Vagina (tissue), 2 donors: ENCODE data around the gene RTBDN. TPM values are rescaled to one million over a fixed set of nuclear protein-coding genes. Genes with fewer than 3 reads are reported as not detected.

ENCODE experiments used
- DNase-seq, 2 donors: peaks; one replicate each; pipeline ENCODE4 v3.0.0-alpha.2; 2017; ENCODE audit errors: extremely low spot score in 2 of 2
- H3K27ac ChIP-seq: fragments of 200-600 bp; sonication (generic); one replicate; pipeline ENCODE4 v1.5.1; 2019
- H3K27me3 ChIP-seq: fragments of 200-600 bp; sonication (generic); one replicate; pipeline ENCODE4 v1.5.1; 2019
- H3K36me3 ChIP-seq, 2 donors: fragments of 200-600 bp; sonication (generic); one replicate each; pipeline ENCODE4 v1.5.1; 2017 to 2019
- H3K4me1 ChIP-seq: fragments of 200-600 bp; sonication (generic); one replicate; pipeline ENCODE4 v1.5.1; 2019
- H3K4me3 ChIP-seq, 2 donors: fragments of 200-600 bp; sonication (generic); 1 replicate in 1 of 2; 2 replicates in 1 of 2; pipeline ENCODE4 v1.5.1; 2016 to 2019
- H3K9me3 ChIP-seq: fragments of 200-600 bp; sonication (generic); one replicate; pipeline ENCODE4 v1.5.1; 2019
- POLR2A ChIP-seq, 2 donors: fragments of 450-650 bp; IDR thresholded peaks; one replicate each; pipeline ENCODE4 v1.6.1; 2017; ENCODE audit warnings: antibody characterized with exemption in 2 of 2, mild to moderate bottlenecking in 2 of 2, moderate library complexity in 2 of 2
- POLR2AphosphoS5 ChIP-seq, 2 donors: sonication (generic); formaldehyde crosslinking; IDR thresholded peaks; one replicate each; pipeline ENCODE4 v1.9.0; 2017; ENCODE audit warnings: antibody characterized with exemption in 2 of 2, mild to moderate bottlenecking in 2 of 2, low read depth in 1 of 2; ENCODE audit not compliant: insufficient read depth in 1 of 2
- intact Hi-C: fragments of 100-400 bp; cut with DNase I; formaldehyde crosslinking; loops from one replicate; pipeline ENCODE4 v1.15.1; 2023
- total RNA-seq: library from RNA; depleted of rRNA; stranded (reverse); fragments of >200 nt; gene quantifications from one replicate; pipeline ENCODE4 v1.2.3, GENCODE V29; 2016
- TF ChIP-seq, protein P1 (sequence below), 3 experiments: fragments of 450-650 bp in 2 of 3; fragments of 200-600 bp in 1 of 3; sonication (generic) in 1 of 3; IDR thresholded peaks; one replicate each; pipeline ENCODE4 v1.5.1; 2017 to 2019; ENCODE audit warnings: antibody characterized with exemption in 3 of 3, mild to moderate bottlenecking in 2 of 3, moderate library complexity in 2 of 3

The RTBDN gene
- total RNA-seq, 1 donor from 2014 or later, result 8.8 TPM

DNA sequence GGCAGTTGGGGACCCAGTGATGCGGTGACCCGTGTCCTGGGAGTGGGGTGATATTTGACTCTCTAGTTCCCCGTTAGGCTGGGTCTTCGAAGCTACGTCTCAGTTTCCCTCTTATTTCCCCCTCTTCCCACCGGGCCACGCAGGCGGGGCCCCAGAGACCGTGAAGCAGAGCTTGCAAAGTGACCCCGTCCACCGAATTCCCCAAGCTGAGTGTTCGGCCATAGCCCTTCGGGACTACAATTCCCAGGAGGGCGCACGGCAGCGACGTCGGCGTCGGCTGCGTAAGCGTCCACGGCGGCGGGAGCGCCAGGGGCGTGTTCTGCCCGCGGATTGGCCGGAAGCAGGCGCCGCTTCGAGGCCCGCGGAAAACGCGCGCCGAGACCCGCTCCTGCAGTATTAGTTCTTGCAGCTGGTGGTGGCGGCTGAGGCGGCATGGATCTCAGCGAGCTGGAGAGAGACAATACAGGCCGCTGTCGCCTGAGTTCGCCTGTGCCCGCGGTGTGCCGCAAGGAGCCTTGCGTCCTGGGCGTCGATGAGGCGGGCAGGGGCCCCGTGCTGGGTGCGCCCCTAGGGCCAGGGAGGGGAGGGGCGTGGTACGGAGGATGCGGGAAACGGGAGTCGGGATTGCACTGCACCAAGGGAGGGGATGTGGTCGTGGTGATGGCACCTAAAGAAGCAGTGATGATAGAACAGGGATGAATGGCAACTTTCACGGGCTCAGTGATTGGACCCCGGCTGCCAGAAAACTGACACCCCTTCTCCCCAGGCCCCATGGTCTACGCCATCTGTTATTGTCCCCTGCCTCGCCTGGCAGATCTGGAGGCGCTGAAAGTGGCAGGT lies 27.9 kb downstream of the RTBDN start, which contains the start of gene RNASEH2A:
TSS of gene RNASEH2A (plus strand) at position 343 of the 840 bp plus-strand sequence. CDS start at position 433, 90 bp downstream.
- Histone ChIP-seq H3K4me1 (peaks cover 20% of the 10 kb centered on the region), H3K9me3 (no peaks in the 10 kb centered on the region), H3K36me3 (peaks cover 0 to 12% of the 10 kb centered on the region in 2 donors), H3K4me3 (peak within 1 kb of the TSS; percentile 65 to 66), H3K27me3 (no peaks in the 10 kb centered on the region), H3K27ac (peak within 1 kb of the TSS; percentile 64)
- DNase-seq, result peak in 1 of 2 donors; percentile 87
- peak; percentile 72 to 79 for TF ChIP-seq POLR2AphosphoS5 (IDR thresholded peaks at IDR 0.05; ENCODE audit: insufficient read depth in 1 of 2, low read depth in 1 of 2)
- no peak for TF ChIP-seq POLR2A (IDR thresholded peaks at IDR 0.05)
- intact Hi-C loops, result no loop called here

DNA sequence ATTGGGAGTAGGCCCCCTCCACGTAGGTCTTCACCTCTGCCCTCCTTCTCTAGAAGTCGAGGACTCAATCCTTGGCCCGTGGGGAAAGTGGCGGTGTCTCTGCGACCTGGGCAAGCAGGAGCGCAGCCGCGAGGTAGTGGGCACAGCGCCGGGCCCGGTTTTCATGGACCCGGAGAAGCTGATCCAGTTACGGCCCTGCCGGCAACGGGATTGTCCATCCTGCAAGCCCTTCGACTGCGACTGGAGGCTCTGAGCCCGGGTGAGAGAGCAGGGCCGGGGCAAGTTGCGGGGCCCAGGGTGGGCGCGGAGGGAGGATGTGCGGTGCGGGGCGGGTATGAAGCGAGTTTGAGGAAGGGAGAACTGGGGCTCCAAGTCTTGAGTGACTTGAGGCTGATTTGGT lies 30.3 kb downstream of the RTBDN start:
- peaks cover 0 to 12% of the 10 kb centered on the region in 2 donors for H3K36me3 ChIP-seq
- H3K27me3 ChIP-seq, result no peaks in the 10 kb centered on the region
- no peak for TF ChIP-seq POLR2A (IDR thresholded peaks at IDR 0.05)
- TF ChIP-seq, protein P1, sequence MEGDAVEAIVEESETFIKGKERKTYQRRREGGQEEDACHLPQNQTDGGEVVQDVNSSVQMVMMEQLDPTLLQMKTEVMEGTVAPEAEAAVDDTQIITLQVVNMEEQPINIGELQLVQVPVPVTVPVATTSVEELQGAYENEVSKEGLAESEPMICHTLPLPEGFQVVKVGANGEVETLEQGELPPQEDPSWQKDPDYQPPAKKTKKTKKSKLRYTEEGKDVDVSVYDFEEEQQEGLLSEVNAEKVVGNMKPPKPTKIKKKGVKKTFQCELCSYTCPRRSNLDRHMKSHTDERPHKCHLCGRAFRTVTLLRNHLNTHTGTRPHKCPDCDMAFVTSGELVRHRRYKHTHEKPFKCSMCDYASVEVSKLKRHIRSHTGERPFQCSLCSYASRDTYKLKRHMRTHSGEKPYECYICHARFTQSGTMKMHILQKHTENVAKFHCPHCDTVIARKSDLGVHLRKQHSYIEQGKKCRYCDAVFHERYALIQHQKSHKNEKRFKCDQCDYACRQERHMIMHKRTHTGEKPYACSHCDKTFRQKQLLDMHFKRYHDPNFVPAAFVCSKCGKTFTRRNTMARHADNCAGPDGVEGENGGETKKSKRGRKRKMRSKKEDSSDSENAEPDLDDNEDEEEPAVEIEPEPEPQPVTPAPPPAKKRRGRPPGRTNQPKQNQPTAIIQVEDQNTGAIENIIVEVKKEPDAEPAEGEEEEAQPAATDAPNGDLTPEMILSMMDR (IDR thresholded peaks at IDR 0.05), result no peak
- no peak for TF ChIP-seq POLR2AphosphoS5 (IDR thresholded peaks at IDR 0.05; ENCODE audit: insufficient read depth in 1 of 2, low read depth in 1 of 2)
- H3K9me3 ChIP-seq, result no peaks in the 10 kb centered on the region
- H3K27ac ChIP-seq, result no peak overlapping the region
- intact Hi-C loops, result loop anchor here (5.0 kb wide), 1 partner anchor 37 kb away; no protein-coding TSS in a partner anchor
- DNase-seq, result no peak
- peaks cover 38% of the 10 kb centered on the region for H3K4me1 ChIP-seq
- no peak overlapping the region for H3K4me3 ChIP-seq

DNA sequence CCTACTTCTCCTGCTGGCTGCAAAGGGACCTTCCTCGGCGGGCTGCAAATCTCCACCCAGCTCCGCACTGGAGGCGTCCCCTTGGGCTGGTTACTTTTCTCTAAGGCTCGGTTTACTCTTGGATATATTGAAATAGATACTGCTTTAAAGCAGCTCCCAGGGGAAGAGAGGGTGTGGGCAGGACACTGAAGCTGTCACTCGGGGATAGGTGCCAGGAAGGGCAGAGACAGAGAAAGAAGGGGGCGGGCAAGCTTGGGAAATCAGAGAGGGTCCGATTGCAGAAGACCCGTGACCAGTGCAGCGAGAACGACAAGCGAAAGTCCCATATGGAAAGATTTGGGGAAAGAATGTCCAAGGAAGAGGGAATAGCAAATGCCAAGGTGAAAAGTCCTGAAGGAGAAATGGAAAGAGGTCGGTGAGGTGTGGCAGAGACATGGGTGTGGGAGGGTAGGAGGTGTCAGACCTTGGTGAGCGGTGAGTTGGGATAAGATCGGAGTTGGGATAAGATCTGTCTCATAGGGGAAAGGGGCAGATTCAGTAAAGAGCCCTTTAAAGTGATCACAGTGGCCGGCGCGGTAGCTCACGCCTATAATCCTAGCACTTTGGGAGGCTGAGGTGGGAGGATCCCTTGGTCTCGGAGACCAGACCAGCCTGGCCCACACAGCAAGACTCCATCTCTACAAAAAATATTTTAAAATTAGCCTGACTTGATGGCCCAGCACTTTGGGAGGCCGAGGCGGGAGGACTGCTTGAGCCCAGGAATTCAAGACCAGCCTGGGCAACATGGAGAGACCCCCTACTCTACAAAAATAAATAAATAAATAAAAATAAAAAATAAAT lies 31.9 kb downstream of the RTBDN start:
- Histone ChIP-seq H3K9me3 (no peaks in the 10 kb centered on the region), H3K4me1 (peaks cover 38% of the 10 kb centered on the region), H3K27ac (peak overlapping the region; percentile 78), H3K4me3 (peak overlapping the region; percentile 70 to 93), H3K36me3 (peaks cover 0 to 16% of the 10 kb centered on the region in 2 donors), H3K27me3 (no peaks in the 10 kb centered on the region)
- DNase-seq, result no peak
- intact Hi-C loops, result loop anchor here (5.0 kb wide), 1 partner anchor 35 kb away; no protein-coding TSS in a partner anchor
- TF ChIP-seq POLR2A (IDR thresholded peaks at IDR 0.05), result no peak
- TF ChIP-seq, protein P1 (IDR thresholded peaks at IDR 0.05), result no peak
- TF ChIP-seq POLR2AphosphoS5 (IDR thresholded peaks at IDR 0.05; ENCODE audit: insufficient read depth in 1 of 2, low read depth in 1 of 2), result no peak

DNA sequence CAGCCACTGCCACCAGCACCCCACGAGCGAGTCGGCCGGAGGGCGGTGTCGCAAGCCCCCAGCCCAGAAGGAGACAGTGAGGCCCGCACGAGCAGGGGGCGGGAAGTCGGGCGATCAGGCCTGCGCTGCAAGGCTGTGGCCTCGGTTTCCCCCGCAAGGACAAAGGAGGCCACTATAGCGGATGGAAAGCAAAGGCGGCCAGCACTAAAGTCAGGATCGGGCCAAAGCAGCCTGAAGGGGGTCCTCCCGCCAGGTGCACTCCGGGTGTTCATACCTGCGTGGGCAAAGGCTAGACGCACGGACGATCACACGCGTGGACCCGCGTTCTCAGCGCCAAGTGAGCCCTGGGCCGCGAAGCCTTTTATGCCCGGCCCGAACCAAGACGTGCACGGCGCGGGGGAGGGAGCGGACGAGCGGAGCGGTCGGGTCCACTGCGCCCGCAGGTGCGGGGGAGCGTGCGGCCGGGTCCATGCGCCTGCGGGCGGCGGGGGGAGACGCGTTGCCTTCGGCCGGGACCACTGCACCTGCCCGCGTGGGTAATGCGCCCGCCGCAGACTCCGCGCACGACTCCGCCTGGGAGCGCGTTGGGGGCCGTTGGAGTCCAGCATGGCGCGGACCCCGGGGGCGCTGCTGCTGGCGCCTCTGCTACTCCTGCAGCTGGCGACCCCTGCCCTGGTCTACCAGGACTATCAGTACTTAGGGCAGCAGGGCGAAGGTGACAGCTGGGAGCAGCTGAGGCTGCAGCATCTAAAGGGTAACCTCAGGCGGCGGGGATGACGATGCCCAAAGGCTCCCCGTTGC lies 32.7 kb downstream of the RTBDN start, which contains the start of the genes PRDX2 and THSD8:
TSS of gene PRDX2 (minus strand) at position 335 of the 801 bp plus-strand sequence. CDS start 539 bp downstream, outside the sequence.
TSS of gene THSD8 (plus strand) at position 604 of the 801 bp plus-strand sequence. CDS start at position 607, 3 bp downstream.
- peak in 1 of 2 donors; percentile 59 for TF ChIP-seq POLR2A (IDR thresholded peaks at IDR 0.05)
- TF ChIP-seq, protein P1 (IDR thresholded peaks at IDR 0.05), result no peak
- peak in 1 of 2 donors; percentile 86 for TF ChIP-seq POLR2AphosphoS5 (IDR thresholded peaks at IDR 0.05; ENCODE audit: insufficient read depth in 1 of 2, low read depth in 1 of 2)
- peak within 1 kb of the TSS; percentile 78 for H3K27ac ChIP-seq
- intact Hi-C loops, result loop anchor here (5.0 kb wide), 1 partner anchor 34 kb away; no protein-coding TSS in a partner anchor
- H3K27me3 ChIP-seq, result no peaks in the 10 kb centered on the region
- H3K9me3 ChIP-seq, result no peaks in the 10 kb centered on the region
- peaks cover 31% of the 10 kb centered on the region for H3K4me1 ChIP-seq
- H3K36me3 ChIP-seq, result peaks cover 0 to 16% of the 10 kb centered on the region in 2 donors
- no peak for DNase-seq
- peak within 1 kb of the TSS; percentile 70 to 93 for H3K4me3 ChIP-seq
